ENCODE results near the gene ACACA. TPM values are rescaled to one million over a fixed set of nuclear protein-coding genes. Genes with fewer than 3 reads are reported as not detected.
A peak's percentile ranks its signal among the peaks of the same experiment; 100 is the strongest.
"Not testable (repeated sequence)": the region's sequence is repeated elsewhere in the genome, so short reads cannot be mapped to it uniquely, and the experiment has no call there.

The ACACA gene
- total RNA-seq (26.8 TPM), polyA plus RNA-seq (ENCODE audit: insufficient read depth in 1 of 8, insufficient read length in 8 of 8, low replicate concordance in 1 of 8) (10 to 100 TPM; 18.1 to 38.0 (median 23.9) TPM)
- long read RNA-seq, donor 1, result 0 reads
- long read RNA-seq, donor 2, result 0 reads
- long read RNA-seq, donor 3, result 0 reads
- long read RNA-seq, donor 4, result 0 reads
- long read RNA-seq, donor 5, partial matches to known transcripts, result 6 of 7 reads
- long read RNA-seq, donor 5, other reads (novel, unspliced or antisense), result 0 of 7 reads
- long read RNA-seq, donor 6, result 0 reads
- long read RNA-seq, donor 7, full-length matches to known transcripts, result 2 of 2 reads
- long read RNA-seq, donor 7, partial matches to known transcripts, result 0 of 2 reads
- long read RNA-seq, donor 7, other reads (novel, unspliced or antisense), result 0 of 2 reads
- long read RNA-seq, donor 8, partial matches to known transcripts, result 9 of 10 reads
- long read RNA-seq, donor 8, other reads (novel, unspliced or antisense), result 0 of 10 reads
- long read RNA-seq, donor 9, result 0 reads
- long read RNA-seq, donor 10, partial matches to known transcripts, result 0 of 1 reads
- long read RNA-seq, donor 10, other reads (novel, unspliced or antisense), result 0 of 1 reads
- long read RNA-seq, donor 11, result 0 reads

DNA sequence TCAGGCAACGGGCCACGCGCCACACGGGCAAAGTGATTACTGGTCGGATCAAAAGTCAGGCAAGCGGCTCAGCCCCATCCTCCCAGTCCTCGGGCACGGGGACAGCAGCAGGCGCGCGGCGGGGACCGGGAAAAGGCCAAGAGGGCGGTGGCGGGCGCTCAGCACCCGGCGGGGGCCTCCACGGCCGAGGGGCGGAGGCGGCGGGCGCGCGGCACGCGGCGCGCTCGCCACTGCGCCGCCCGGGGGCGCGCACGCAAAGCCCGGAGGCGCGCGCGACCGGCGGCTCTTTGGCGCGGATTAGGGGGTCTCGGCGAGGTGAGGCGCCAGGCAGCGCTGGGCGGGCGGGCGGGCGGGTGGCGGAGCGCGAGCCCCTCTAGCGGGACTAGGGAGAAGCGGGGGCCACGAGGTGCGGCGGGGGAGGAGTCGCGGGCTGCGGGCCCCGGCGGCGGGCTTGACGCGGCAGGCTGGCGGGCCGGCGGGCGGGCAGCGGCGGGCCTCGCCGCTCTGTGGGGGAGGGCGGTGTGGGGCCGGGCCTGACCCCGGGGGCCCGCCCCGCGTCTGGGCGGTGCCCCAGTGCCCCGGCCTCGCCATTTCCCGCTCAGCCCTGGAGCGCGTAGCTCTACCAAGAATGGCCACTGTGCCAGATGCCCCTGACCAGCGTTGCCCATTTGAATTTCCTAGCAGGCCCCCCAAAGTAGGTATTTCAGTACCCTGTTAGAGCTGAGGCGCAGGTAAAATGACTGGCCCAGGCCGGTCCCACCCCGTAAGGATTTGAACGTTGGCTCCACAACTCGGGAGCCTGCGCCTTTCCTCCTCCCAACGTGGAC is at the start of gene ACACA, which contains the start of gene TADA2A:
Gene ACACA (minus strand): TSS at position 202 of the 827 bp plus-strand sequence. CDS start 537 bp downstream, outside the sequence.
Gene TADA2A (plus strand): TSS at position 252 of the 827 bp plus-strand sequence. CDS start 4,480 bp downstream, outside the sequence.
- DNase-seq, result peak; percentile 87
- peaks cover 9% of the 10 kb centered on the region for H3K36me3 ChIP-seq (ENCODE audit: control insufficient read depth, insufficient read depth, low read length)
- no peaks in the 10 kb centered on the region for H3K9me3 ChIP-seq (replicated peaks; ENCODE audit: control insufficient read depth, low read depth, low read length)
- peak within 1 kb of the TSS; percentile 96 for H3K4me3 ChIP-seq (ENCODE audit: low read length)
- H3K27ac ChIP-seq (ENCODE audit: low read length), result peak within 1 kb of the TSS; percentile 92
- H3K4me1 ChIP-seq (ENCODE audit: control insufficient read depth, insufficient read depth, low read length), result peaks cover 11% of the 10 kb centered on the region
- under 1% methylated on average over 89 of the region's 98 CpGs for WGBS (ENCODE audit: insufficient coverage)
- H3K27me3 ChIP-seq (ENCODE audit: control insufficient read depth, insufficient read depth, low read length), result no peaks in the 10 kb centered on the region

DNA sequence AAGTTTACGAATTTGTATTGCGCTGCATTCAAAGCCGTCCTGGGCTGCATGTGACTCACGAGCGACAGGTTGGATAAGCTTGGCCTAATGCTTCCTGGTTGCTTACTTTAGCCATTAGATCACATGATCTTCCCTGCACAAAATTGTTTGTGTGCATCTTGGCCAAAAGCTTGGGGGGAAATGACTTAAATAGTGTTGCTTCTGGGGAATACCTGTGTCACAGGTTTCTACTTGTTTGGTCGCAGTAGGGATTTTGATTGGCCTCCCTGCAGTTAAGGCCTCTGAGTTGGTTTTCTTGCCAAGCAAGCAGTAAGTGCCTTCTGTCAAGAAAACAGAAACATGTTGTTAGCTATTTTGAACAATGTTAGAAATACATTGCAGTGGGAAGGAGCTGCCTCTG is 43.5 kb upstream of the ACACA start:
- no peak for DNase-seq

DNA sequence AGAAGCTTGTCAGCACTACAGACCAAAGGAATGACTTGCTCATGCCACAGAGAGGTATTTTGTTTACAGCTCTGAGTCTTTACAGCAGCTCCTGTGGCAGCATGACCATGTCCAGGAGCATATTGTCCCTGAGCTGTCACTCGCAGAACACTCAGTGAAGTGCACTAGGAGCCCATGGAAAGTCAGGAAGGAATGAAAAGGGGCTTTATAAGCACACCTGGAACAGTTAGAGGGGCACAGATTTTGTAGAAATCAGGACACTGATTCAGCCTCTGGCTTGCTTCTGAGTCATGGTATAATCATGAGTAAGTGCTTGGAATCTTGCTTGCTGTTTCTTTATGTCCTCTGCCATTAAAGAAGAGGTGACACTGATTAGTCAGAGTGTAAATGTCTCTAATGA is 41.0 kb upstream of the ACACA start:
- Histone ChIP-seq H3K4me1 (ENCODE audit: control insufficient read depth, insufficient read depth, low read length) (no peaks in the 10 kb centered on the region), H3K36me3 (ENCODE audit: control insufficient read depth, insufficient read depth, low read length) (peaks cover 33% of the 10 kb centered on the region), H3K4me3 (ENCODE audit: low read length) (no peak overlapping the region), H3K27me3 (ENCODE audit: control insufficient read depth, insufficient read depth, low read length) (no peaks in the 10 kb centered on the region), H3K9me3 (replicated peaks; ENCODE audit: control insufficient read depth, low read depth, low read length) (no peaks in the 10 kb centered on the region), H3K27ac (ENCODE audit: low read length) (no peak overlapping the region)
- 100% methylated on average over 1 of the region's 1 CpG for WGBS (ENCODE audit: insufficient coverage)
- DNase-seq, result no peak

More for the DNA sequence above, 43.5 kb upstream of the ACACA start:
- peaks cover 27% of the 10 kb centered on the region for H3K36me3 ChIP-seq (ENCODE audit: control insufficient read depth, insufficient read depth, low read length)
- H3K4me3 ChIP-seq (ENCODE audit: low read length), result no peak overlapping the region
- 95% methylated on average over 3 of the region's 6 CpGs for WGBS (ENCODE audit: insufficient coverage)
- H3K9me3 ChIP-seq (replicated peaks; ENCODE audit: control insufficient read depth, low read depth, low read length), result no peaks in the 10 kb centered on the region
- H3K4me1 ChIP-seq (ENCODE audit: control insufficient read depth, insufficient read depth, low read length), result no peaks in the 10 kb centered on the region
- H3K27me3 ChIP-seq (ENCODE audit: control insufficient read depth, insufficient read depth, low read length), result no peaks in the 10 kb centered on the region
- no peak overlapping the region for H3K27ac ChIP-seq (ENCODE audit: low read length)

DNA sequence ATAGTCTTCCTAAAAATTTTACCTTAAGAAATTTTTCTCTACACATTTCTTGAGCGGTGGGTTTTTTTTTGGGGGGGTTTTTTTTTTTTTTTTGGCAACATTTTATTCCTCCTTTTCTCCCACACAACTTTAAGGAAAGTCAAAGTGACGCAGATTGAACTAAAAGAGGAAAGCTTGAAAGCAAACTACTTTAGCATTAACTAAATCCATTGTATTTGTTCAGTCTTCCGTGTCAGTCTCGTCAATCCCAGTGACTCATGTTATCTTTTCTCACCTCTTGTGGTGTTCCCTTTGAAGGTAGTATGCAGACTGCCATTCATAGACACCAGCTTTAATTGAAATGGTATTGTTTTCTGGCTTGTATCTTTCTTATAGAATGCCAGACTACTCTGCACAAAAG is 39.4 kb upstream of the ACACA start:
- no CpG with 5 or more reads among the region's 4 CpGs for WGBS (ENCODE audit: insufficient coverage)
- H3K9me3 ChIP-seq (replicated peaks; ENCODE audit: control insufficient read depth, low read depth, low read length), result no peaks in the 10 kb centered on the region
- no peaks in the 10 kb centered on the region for H3K4me1 ChIP-seq (ENCODE audit: control insufficient read depth, insufficient read depth, low read length)
- no peak overlapping the region for H3K4me3 ChIP-seq (ENCODE audit: low read length)
- H3K36me3 ChIP-seq (ENCODE audit: control insufficient read depth, insufficient read depth, low read length), result peaks cover 45% of the 10 kb centered on the region
- no peaks in the 10 kb centered on the region for H3K27me3 ChIP-seq (ENCODE audit: control insufficient read depth, insufficient read depth, low read length)
- DNase-seq, result no peak
- H3K27ac ChIP-seq (ENCODE audit: low read length), result no peak overlapping the region

DNA sequence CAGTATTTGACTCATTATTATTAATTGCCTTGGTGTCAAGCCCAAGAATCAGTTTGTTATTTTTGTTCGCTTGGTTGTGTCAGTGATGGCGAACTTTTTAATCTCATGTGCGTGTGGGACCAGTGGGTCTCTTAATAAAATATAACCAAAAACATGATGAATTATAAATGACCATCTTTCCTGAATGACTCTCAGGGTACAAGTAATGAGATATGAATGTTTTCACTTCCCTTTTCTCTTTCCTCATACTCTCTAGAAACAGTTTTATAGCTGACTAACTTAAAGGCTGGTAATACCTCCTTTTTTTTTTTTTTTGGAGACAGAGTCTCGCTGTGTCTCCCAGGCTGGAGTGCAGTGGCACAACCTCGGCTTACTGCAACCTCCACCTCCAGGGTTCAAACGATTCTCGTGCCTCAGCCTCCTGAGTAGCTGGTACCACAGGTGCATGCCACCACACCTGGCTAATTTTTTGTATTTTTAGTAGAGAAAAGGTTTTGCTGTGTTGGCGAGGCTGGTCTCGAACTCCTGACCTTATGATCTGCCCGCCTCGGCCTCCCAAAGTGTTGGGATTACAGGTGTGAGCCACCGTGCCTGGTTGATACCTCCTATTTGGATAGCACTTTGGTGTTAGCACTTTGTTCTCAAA is 34.9 kb upstream of the ACACA start:
- not testable (repeated sequence) for H3K27ac ChIP-seq (ENCODE audit: low read length); H3K4me1 ChIP-seq (ENCODE audit: control insufficient read depth, insufficient read depth, low read length); DNase-seq; H3K4me3 ChIP-seq (ENCODE audit: low read length); H3K9me3 ChIP-seq (replicated peaks; ENCODE audit: control insufficient read depth, low read depth, low read length); H3K27me3 ChIP-seq (ENCODE audit: control insufficient read depth, insufficient read depth, low read length)
- 100% methylated on average over 5 of the region's 12 CpGs for WGBS (ENCODE audit: insufficient coverage)
- H3K36me3 ChIP-seq (ENCODE audit: control insufficient read depth, insufficient read depth, low read length), result peaks cover 39% of the 10 kb centered on the region

DNA sequence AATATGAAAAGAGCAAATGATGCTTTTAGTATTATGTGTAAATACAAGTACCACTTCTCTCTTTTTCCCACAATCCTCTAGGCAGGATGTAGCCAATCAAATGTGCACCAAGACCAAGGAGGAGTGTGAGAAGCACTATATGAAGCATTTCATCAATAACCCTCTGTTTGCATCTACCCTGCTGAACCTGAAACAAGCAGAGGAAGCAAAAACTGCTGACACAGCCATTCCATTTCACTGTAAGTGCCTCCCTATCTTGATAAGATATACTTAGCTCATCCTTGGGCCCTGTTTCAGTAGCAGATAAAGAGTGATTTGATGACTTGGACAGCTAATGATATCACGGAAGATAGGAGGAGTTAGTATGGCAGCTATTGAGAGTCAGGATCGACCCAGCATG is 33.8 kb upstream of the ACACA start:
- H3K27ac ChIP-seq (ENCODE audit: low read length), result no peak overlapping the region
- H3K36me3 ChIP-seq (ENCODE audit: control insufficient read depth, insufficient read depth, low read length), result peaks cover 39% of the 10 kb centered on the region
- no peak overlapping the region for H3K4me3 ChIP-seq (ENCODE audit: low read length)
- H3K9me3 ChIP-seq (replicated peaks; ENCODE audit: control insufficient read depth, low read depth, low read length), result no peaks in the 10 kb centered on the region
- no peaks in the 10 kb centered on the region for H3K27me3 ChIP-seq (ENCODE audit: control insufficient read depth, insufficient read depth, low read length)
- H3K4me1 ChIP-seq (ENCODE audit: control insufficient read depth, insufficient read depth, low read length), result no peaks in the 10 kb centered on the region
- WGBS (ENCODE audit: insufficient coverage), result 100% methylated on average over 2 of the region's 2 CpGs
- no peak for DNase-seq

DNA sequence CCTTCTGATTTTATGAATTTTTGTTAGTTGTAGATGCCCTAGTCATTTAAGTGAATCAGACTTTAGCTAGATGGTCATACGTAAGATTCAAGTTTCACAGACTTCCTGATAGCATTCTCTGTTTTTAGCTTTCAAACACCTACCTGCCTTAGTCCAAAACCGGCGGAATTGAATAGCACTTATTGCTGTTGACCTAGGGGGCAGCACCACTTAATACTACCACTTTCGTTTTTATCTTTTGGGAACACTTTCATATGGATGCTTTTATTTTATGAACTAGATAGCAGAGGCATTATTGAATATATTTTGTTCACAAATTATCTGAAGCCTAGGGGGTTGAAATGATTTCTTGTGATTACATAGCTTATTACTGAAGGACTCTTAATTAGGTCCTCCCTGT is 31.5 kb upstream of the ACACA start:
- Histone ChIP-seq H3K9me3 (replicated peaks; ENCODE audit: control insufficient read depth, low read depth, low read length) (no peaks in the 10 kb centered on the region), H3K36me3 (ENCODE audit: control insufficient read depth, insufficient read depth, low read length) (peaks cover 35% of the 10 kb centered on the region), H3K4me3 (ENCODE audit: low read length) (no peak overlapping the region), H3K27me3 (ENCODE audit: control insufficient read depth, insufficient read depth, low read length) (no peaks in the 10 kb centered on the region), H3K27ac (ENCODE audit: low read length) (no peak overlapping the region), H3K4me1 (ENCODE audit: control insufficient read depth, insufficient read depth, low read length) (no peaks in the 10 kb centered on the region)
- no CpG with 5 or more reads among the region's 4 CpGs for WGBS (ENCODE audit: insufficient coverage)
- DNase-seq, result no peak

DNA sequence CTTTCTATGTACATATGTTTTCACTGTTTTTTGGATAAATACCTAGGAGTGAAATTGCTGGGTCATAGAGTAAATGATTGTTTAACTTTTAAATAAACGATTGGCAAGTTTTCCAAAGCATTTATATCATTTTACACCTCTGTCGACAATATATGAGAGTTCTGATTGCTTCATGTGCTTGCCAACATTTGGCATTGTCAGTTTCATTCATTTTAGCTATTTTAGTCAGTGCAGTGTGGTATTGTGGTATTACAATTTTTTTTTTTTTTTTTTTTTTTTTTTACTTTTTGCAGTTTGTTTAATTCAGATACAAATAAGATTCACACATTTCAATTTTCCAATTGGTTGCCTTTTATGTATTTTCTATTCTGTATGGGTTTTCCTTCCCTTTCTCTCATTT is 26.0 kb upstream of the ACACA start:
- Histone ChIP-seq H3K9me3 (replicated peaks; ENCODE audit: control insufficient read depth, low read depth, low read length) (no peaks in the 10 kb centered on the region), H3K4me3 (ENCODE audit: low read length) (no peak overlapping the region), H3K27ac (ENCODE audit: low read length) (no peak overlapping the region), H3K4me1 (ENCODE audit: control insufficient read depth, insufficient read depth, low read length) (no peaks in the 10 kb centered on the region), H3K36me3 (ENCODE audit: control insufficient read depth, insufficient read depth, low read length) (peaks cover 14% of the 10 kb centered on the region), H3K27me3 (ENCODE audit: control insufficient read depth, insufficient read depth, low read length) (no peaks in the 10 kb centered on the region)
- WGBS (ENCODE audit: insufficient coverage), result no CpG with 5 or more reads among the region's 2 CpGs
- DNase-seq, result no peak

DNA sequence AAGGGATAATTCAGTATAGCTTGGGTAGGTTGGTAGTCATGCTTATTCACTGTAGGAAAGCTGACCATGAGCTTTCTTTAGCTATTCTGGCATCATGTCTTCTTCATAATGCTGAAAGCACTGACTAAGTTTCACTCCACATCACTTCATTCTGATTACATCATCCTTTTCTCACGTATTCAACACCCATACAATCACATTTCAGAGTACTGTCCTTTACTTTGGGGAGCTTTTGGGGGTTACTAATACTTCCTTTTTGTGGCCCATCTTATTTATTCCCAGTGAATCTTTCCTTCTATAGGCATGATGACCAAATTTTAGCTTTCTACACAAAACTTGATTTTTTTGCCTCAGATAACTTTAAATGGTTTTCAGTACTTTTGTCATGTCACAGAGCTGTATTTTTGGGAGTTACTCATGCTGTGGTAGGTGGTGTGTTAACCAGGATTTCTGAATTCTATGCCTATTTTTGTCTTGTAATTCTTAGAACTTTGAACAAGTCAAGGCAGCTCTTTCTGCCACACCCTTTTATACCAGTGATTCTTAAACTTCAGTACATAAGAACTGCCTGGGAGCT is 23.5 kb upstream of the ACACA start:
- WGBS (ENCODE audit: insufficient coverage), result no CpG with 5 or more reads among the region's 1 CpG
- no peak for DNase-seq
- H3K27me3 ChIP-seq (ENCODE audit: control insufficient read depth, insufficient read depth, low read length), result no peaks in the 10 kb centered on the region
- H3K4me1 ChIP-seq (ENCODE audit: control insufficient read depth, insufficient read depth, low read length), result no peaks in the 10 kb centered on the region
- no peak overlapping the region for H3K4me3 ChIP-seq (ENCODE audit: low read length)
- no peak overlapping the region for H3K27ac ChIP-seq (ENCODE audit: low read length)
- H3K9me3 ChIP-seq (replicated peaks; ENCODE audit: control insufficient read depth, low read depth, low read length), result no peaks in the 10 kb centered on the region
- peaks cover 23% of the 10 kb centered on the region for H3K36me3 ChIP-seq (ENCODE audit: control insufficient read depth, insufficient read depth, low read length)
